ENCODE measurements around the gene DYNC2LI1.

The DYNC2LI1 gene

DNA sequence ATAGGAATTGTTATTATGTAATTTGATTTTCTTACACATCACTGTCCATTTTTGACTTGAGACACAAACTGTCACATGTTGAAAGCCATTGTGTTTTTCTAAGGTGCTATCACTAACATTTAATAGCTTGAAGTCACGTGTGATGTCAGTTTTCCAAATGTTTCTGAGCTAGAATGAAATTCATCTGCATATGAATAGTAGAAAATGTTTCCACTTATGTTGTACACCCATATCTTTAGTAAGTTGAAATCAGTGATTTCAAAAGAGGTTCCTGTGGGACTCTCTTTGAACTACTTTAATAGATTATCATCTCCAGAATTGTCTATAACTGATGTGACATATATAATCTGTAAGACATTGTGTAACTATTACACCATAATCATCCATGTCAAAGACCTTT, 37.0 kb downstream of the DYNC2LI1 start:
- ATAC-seq: no peak
- TF ChIP-seq, protein P1, sequence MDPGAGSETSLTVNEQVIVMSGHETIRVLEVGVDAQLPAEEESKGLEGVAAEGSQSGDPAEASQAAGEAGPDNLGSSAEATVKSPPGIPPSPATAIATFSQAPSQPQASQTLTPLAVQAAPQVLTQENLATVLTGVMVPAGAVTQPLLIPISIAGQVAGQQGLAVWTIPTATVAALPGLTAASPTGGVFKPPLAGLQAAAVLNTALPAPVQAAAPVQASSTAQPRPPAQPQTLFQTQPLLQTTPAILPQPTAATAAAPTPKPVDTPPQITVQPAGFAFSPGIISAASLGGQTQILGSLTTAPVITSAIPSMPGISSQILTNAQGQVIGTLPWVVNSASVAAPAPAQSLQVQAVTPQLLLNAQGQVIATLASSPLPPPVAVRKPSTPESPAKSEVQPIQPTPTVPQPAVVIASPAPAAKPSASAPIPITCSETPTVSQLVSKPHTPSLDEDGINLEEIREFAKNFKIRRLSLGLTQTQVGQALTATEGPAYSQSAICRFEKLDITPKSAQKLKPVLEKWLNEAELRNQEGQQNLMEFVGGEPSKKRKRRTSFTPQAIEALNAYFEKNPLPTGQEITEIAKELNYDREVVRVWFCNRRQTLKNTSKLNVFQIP (CRISPR knock-in tag; IDR thresholded peaks at IDR 0.05; ENCODE audit: borderline replicate concordance, low read depth): no peak
- TF ChIP-seq ESRRG (CRISPR knock-in tag; IDR thresholded peaks at IDR 0.05) (no peak), CSDC2 (CRISPR knock-in tag; IDR thresholded peaks at IDR 0.05) (no peak), PPARA (CRISPR knock-in tag; IDR thresholded peaks at IDR 0.05; ENCODE audit: borderline replicate concordance) (no peak), OSR1 (CRISPR knock-in tag; IDR thresholded peaks at IDR 0.05) (no peak), ZFP30 (CRISPR knock-in tag; IDR thresholded peaks at IDR 0.05) (no peak), TOX (CRISPR knock-in tag; IDR thresholded peaks at IDR 0.05; ENCODE audit: borderline replicate concordance) (no peak)
- TF ChIP-seq, protein P2, sequence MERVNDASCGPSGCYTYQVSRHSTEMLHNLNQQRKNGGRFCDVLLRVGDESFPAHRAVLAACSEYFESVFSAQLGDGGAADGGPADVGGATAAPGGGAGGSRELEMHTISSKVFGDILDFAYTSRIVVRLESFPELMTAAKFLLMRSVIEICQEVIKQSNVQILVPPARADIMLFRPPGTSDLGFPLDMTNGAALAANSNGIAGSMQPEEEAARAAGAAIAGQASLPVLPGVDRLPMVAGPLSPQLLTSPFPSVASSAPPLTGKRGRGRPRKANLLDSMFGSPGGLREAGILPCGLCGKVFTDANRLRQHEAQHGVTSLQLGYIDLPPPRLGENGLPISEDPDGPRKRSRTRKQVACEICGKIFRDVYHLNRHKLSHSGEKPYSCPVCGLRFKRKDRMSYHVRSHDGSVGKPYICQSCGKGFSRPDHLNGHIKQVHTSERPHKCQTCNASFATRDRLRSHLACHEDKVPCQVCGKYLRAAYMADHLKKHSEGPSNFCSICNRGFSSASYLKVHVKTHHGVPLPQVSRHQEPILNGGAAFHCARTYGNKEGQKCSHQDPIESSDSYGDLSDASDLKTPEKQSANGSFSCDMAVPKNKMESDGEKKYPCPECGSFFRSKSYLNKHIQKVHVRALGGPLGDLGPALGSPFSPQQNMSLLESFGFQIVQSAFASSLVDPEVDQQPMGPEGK (CRISPR knock-in tag; IDR thresholded peaks at IDR 0.05; ENCODE audit: borderline replicate concordance): no peak
- TF ChIP-seq, protein P3, sequence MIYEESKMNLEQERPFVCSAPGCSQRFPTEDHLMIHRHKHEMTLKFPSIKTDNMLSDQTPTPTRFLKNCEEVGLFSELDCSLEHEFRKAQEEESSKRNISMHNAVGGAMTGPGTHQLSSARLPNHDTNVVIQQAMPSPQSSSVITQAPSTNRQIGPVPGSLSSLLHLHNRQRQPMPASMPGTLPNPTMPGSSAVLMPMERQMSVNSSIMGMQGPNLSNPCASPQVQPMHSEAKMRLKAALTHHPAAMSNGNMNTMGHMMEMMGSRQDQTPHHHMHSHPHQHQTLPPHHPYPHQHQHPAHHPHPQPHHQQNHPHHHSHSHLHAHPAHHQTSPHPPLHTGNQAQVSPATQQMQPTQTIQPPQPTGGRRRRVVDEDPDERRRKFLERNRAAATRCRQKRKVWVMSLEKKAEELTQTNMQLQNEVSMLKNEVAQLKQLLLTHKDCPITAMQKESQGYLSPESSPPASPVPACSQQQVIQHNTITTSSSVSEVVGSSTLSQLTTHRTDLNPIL (CRISPR knock-in tag; IDR thresholded peaks at IDR 0.05; ENCODE audit: low read depth): no peak

DNA sequence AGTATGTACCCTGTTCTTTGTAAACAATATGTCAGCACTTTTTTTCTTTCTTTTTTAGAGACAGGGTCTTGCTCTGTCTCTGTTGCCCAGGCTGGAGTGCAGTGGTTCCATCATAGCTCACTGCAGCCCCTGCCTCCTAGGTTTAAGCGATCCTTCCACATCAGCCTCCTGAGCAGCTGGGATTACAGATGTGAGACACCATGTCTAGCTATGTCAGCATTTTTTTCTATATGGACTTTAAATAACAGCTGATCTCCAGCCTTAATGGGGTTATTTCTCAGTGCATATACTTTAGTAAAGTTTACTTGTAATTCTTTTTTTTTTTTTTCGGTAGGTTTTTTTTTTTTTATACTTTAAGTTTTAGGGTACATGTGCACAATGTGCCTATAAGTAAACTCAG, 38.2 kb downstream of the DYNC2LI1 start:
- TF ChIP-seq BACH2 (CRISPR knock-in tag; IDR thresholded peaks at IDR 0.05; ENCODE audit: borderline replicate concordance) (no peak), ZC3H10 (CRISPR knock-in tag; IDR thresholded peaks at IDR 0.05) (no peak), GLIS3 (CRISPR knock-in tag; IDR thresholded peaks at IDR 0.05) (no peak), OSR1 (CRISPR knock-in tag; IDR thresholded peaks at IDR 0.05) (no peak), ZFP3 (CRISPR knock-in tag; IDR thresholded peaks at IDR 0.05) (no peak), ESRRG (CRISPR knock-in tag; IDR thresholded peaks at IDR 0.05) (no peak), ISL1 (CRISPR knock-in tag; IDR thresholded peaks at IDR 0.05) (no peak), ZNF8 (CRISPR knock-in tag; IDR thresholded peaks at IDR 0.05) (no peak)
- TF ChIP-seq, protein P1 (CRISPR knock-in tag; IDR thresholded peaks at IDR 0.05; ENCODE audit: borderline replicate concordance, low read depth): no peak
- TF ChIP-seq, protein P3 (CRISPR knock-in tag; IDR thresholded peaks at IDR 0.05; ENCODE audit: low read depth): no peak
- no peak for ATAC-seq

DNA sequence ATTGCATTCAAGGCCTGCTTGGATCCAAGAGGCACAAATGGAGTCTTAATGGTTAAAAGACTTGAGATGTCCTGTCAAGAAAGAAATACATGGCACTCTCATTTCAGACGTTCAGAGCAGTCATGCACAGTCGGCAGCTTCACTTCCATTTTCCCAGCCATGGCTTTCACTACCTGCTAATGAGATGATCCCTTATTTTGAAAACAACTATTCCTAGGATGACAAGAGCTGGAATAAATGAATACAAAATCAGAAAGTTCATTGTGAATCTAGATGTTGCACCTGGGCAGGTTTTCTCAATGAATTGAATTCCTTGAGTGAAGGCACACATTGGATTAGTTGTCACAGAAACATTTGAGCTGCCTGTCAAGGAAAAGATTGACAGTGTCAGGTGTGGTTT, 39.1 kb downstream of the DYNC2LI1 start:
- no peak for ATAC-seq
- TF ChIP-seq GLIS3 (CRISPR knock-in tag; IDR thresholded peaks at IDR 0.05) (no peak), ZNF8 (CRISPR knock-in tag; IDR thresholded peaks at IDR 0.05) (no peak), SNAI2 (CRISPR knock-in tag; IDR thresholded peaks at IDR 0.05) (no peak)
- TF ChIP-seq, protein P3 (CRISPR knock-in tag; IDR thresholded peaks at IDR 0.05; ENCODE audit: low read depth): no peak

DNA sequence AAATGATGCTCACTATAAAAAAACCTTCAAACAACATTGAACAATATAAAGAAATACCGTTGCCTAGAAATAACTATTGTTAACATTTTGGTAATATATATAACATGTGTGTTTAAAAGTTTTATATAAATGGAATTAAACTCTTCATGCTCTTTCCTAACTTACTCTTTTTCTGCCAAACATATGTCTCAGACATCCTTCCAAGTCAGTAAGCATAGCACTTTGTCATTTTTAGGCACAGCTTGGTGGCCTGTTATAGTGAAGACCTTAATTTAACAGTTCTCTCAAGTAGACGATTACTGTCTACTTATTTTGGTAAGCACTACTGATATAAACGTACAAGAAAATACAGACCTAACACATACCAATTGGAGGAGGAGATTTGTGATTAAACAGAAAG, 40.9 kb downstream of the DYNC2LI1 start:
- no peak for TF ChIP-seq ZNF70 (CRISPR knock-in tag; IDR thresholded peaks at IDR 0.05)
- TF ChIP-seq, protein P3 (CRISPR knock-in tag; IDR thresholded peaks at IDR 0.05; ENCODE audit: low read depth): no peak
- no peak for TF ChIP-seq ESRRG (CRISPR knock-in tag; IDR thresholded peaks at IDR 0.05)
- no peak for TF ChIP-seq PPARA (CRISPR knock-in tag; IDR thresholded peaks at IDR 0.05; ENCODE audit: borderline replicate concordance)
- ATAC-seq: no peak
